GM20431 (cell line): Measurements from ENCODE around the gene CTCFL.

Source experiments
- in situ Hi-C: fragments of 300-500 bp; cut with MseI, MboI; formaldehyde crosslinking; loops from one replicate; pipeline ENCODE4 v1.15.0; 2020; ENCODE audit warnings: low sequenced_read_pairs; ENCODE audit not compliant: unreplicated experiment

CTCFL gene

GRCh38 chr20:57455386-57455785 lies 69.6 kb downstream of the CTCFL start:
- in situ Hi-C loops = no loop called here

- in situ Hi-C loops = no loop called here
Observed at GRCh38 chr20:57451795-57452661, 72.9 kb downstream of the CTCFL start.

DNA sequence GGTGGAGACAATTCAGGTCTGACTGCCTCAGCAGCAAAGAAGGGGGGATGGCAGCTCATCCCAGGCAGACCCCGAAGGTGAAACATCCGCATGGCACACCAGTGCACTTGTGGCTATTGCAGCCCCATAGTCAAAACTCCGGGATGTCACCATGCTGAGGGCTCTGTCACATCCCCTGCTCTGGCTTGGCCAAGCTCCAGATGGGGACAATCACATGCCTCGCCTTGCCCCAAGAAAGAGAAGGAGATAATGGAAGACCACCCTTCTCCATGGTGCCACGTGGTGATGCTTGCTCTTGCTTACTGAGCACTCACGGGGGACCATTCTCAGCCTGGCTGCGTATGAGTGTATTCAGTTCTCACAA lies 73.5 kb downstream of the CTCFL start:
- in situ Hi-C loops = no loop called here

DNA sequence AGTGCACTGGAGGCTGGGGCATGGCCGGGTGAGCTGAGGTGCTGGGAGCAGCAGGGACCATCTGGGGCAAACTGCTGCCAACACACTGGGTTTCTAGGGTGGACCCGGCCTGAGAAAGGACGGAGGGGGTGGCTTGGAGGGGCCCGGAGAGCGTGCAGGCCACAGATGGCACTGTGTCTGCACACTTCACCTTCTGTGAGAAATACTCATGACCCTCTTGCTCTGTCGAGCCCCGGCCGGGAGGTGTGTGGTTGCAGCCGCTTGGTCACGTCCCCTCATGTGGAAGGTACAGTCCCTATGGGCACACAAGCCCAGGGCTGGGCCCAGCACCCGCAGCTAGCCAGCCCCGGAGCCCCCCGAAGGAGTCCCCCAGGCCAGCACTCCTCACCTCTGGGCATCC lies 74.0 kb downstream of the CTCFL start:
- in situ Hi-C loops = no loop called here

DNA sequence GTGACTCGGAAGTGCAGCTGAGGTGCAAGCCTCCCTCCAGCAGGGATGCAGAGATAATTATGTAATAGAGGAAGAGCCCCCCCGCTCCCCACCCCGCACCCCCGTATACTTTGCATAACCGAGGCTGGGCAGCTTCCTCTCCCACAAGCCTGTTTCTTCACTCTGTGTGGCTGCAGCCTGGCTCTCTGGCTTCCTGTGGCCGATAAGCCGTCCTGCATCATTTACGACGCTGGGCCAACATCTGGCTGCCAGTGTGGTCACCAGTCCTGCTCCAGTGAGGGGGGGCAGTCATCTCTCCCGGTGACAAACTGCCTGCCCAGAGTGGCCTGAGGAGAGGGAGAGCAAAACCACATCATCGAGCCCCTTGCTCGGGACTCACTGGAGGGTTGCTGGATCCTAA lies 74.5 kb downstream of the CTCFL start:
- in situ Hi-C loops = no loop called here

DNA sequence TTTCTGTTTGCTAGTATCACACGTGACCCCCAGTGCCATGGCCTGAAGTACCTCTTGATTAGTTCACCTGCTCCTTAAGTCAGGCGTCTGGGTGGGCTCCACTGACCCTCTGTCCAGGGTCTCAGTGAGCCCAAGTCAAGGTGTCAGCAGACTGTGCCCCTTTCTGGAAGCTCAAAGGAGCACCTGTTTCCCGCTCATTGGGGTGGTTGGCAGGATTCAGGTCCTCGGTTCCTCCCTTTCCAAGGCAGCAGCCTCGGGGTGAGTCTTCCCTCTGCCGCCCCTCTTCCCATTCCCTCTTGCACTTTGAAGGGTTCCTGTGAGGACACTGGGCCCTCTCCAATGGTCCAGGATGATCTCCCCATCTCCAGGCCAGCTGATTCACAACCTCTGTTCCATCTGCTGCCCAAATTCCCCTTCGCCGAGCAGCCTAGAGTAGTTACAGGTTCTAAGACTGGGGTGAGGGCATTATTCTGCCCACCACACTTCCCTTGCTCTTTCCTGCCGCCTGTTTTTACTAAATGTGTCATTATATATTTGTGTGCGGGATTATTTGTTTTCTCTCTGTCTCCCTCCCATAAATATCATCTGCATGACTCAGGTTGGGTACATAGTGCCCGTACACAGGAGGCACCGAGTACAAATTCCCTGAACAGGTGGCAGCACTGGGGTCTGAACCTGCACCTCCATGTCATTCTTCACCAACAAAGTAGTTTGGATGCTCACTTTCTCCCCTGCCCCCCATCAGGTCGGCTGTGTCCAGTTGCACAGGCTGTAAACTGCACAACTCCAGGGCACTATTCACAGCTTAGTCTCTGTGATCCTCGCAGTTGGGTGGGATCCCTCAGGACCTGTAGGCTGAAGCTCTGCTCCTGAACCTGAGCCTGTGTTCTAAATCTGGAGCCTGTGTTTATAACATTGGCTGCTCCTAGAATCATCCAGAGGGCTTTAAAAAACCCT lies 75.3 kb downstream of the CTCFL start:
- in situ Hi-C loops = no loop called here

- in situ Hi-C loops = no loop called here
Observed at GRCh38 chr20:57448764-57449354, 76.1 kb downstream of the CTCFL start.
